ENCODE results near the gene NBL1. TPM values are rescaled to one million over a fixed set of nuclear protein-coding genes. Genes with fewer than 3 reads are reported as not detected.
"Not testable (repeated sequence)": the region's sequence is repeated elsewhere in the genome, so short reads cannot be mapped to it uniquely, and the experiment has no call there.

Gene NBL1
- total and polyA plus RNA-seq, 4 donors, result 0.72 to 4.4 (median 1.7) TPM

DNA sequence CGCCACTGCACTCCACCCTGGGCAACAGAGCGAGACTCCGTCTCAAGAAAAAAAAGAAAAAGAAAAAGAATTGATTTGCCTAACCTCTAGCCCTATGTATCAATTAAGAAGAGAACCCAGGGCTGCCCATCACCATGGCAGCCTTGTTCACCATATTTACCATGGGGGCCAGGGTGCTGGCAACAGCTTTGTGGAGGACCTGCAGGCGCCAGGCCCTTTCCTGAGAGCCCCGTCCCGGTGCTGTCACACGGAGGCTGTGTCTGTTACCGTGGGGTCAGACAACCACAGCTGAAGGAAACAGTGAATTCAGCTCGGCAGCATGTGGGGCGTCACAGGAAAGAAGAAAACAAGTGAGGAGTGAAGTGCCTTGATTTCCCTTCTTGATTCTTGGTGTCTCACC lies 6.5 kb upstream of the NBL1 start:
- WGBS, result 94% methylated on average over 10 of the region's 10 CpGs
- H3K36me3 ChIP-seq (ENCODE audit: control insufficient read depth in 4 of 4, insufficient read depth in 3 of 4, low read depth in 1 of 4, low read length in 3 of 4), result no peaks in the 10 kb centered on the region
- H3K4me3 ChIP-seq (ENCODE audit: low read depth in 1 of 3, low read length in 3 of 3), result no peak overlapping the region
- no peak for DNase-seq (ENCODE audit: low spot score)
- no peak for TF ChIP-seq SP1 (IDR thresholded peaks at IDR 0.05)
- TF ChIP-seq RXRA (IDR thresholded peaks at IDR 0.05), result no peak
- TF ChIP-seq, protein P1, sequence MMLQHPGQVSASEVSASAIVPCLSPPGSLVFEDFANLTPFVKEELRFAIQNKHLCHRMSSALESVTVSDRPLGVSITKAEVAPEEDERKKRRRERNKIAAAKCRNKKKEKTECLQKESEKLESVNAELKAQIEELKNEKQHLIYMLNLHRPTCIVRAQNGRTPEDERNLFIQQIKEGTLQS (IDR thresholded peaks at IDR 0.05), result no peak
- no peak for TF ChIP-seq GABPA (IDR thresholded peaks at IDR 0.05 in 1 of 2, conservative IDR thresholded peaks at IDR 0.05 in 1 of 2)
- TF ChIP-seq FOXA2 (IDR thresholded peaks at IDR 0.05), result no peak
- TF ChIP-seq TAF1 (conservative IDR thresholded peaks at IDR 0.05), result no peak
- no peak for TF ChIP-seq EGR1 (IDR thresholded peaks at IDR 0.05; ENCODE audit: low read depth in 2 of 2)
- TF ChIP-seq, protein P2, sequence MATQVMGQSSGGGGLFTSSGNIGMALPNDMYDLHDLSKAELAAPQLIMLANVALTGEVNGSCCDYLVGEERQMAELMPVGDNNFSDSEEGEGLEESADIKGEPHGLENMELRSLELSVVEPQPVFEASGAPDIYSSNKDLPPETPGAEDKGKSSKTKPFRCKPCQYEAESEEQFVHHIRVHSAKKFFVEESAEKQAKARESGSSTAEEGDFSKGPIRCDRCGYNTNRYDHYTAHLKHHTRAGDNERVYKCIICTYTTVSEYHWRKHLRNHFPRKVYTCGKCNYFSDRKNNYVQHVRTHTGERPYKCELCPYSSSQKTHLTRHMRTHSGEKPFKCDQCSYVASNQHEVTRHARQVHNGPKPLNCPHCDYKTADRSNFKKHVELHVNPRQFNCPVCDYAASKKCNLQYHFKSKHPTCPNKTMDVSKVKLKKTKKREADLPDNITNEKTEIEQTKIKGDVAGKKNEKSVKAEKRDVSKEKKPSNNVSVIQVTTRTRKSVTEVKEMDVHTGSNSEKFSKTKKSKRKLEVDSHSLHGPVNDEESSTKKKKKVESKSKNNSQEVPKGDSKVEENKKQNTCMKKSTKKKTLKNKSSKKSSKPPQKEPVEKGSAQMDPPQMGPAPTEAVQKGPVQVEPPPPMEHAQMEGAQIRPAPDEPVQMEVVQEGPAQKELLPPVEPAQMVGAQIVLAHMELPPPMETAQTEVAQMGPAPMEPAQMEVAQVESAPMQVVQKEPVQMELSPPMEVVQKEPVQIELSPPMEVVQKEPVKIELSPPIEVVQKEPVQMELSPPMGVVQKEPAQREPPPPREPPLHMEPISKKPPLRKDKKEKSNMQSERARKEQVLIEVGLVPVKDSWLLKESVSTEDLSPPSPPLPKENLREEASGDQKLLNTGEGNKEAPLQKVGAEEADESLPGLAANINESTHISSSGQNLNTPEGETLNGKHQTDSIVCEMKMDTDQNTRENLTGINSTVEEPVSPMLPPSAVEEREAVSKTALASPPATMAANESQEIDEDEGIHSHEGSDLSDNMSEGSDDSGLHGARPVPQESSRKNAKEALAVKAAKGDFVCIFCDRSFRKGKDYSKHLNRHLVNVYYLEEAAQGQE (IDR thresholded peaks at IDR 0.05), result no peak
- TF ChIP-seq FOXA1 (IDR thresholded peaks at IDR 0.05), result no peak
- TF ChIP-seq NR2F2 (IDR thresholded peaks at IDR 0.05), result no peak
- TF ChIP-seq, protein P3, sequence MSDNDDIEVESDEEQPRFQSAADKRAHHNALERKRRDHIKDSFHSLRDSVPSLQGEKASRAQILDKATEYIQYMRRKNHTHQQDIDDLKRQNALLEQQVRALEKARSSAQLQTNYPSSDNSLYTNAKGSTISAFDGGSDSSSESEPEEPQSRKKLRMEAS (IDR thresholded peaks at IDR 0.05), result no peak
- no peak for TF ChIP-seq CTCF (IDR thresholded peaks at IDR 0.05; ENCODE audit: low read depth, low read length, missing input control)
- TF ChIP-seq YY1 (IDR thresholded peaks at IDR 0.05), result no peak
- TF ChIP-seq RAD21 (IDR thresholded peaks at IDR 0.05), result no peak
- no peak for TF ChIP-seq HNF4A (conservative IDR thresholded peaks at IDR 0.05)
- H3K9me3 ChIP-seq (ENCODE audit: control insufficient read depth in 4 of 4, low read length in 3 of 4), result no peaks in the 10 kb centered on the region
- H3K27me3 ChIP-seq (ENCODE audit: control insufficient read depth in 4 of 4, insufficient read depth in 4 of 4, low read length in 3 of 4), result peaks cover 0 to 4% (median 0%) of the 10 kb centered on the region in 4 donors
- no peak overlapping the region for H3K9ac ChIP-seq (ENCODE audit: low read depth in 1 of 2, low read length in 2 of 2)
- no peak overlapping the region for H3K27ac ChIP-seq (ENCODE audit: low read depth in 1 of 2, low read length in 2 of 2)
- H3K4me1 ChIP-seq (ENCODE audit: control insufficient read depth in 4 of 4, insufficient read depth in 4 of 4, low read length in 3 of 4), result no peaks in the 10 kb centered on the region

DNA sequence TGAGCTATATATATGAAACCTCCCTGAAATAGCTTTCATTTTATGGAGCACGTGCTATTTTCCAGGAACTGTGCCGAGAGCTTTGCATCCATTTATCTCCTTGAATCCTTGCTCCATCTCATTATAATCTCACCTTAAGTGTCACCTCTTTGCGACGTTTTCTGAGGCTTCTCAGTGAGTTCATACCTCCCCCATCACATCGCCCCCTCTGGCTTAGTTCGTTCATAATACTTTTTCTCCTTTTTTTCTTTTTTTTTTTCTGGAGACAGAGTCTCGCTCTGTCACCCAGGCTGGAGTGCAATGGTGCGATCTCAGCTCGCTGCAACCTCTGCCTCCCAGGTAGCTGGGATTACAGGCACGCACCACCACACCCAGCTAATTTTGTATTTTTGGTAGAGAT lies 4.9 kb upstream of the NBL1 start:
- H3K27ac ChIP-seq (ENCODE audit: low read depth in 1 of 2, low read length in 2 of 2); H3K27me3 ChIP-seq (ENCODE audit: control insufficient read depth in 4 of 4, insufficient read depth in 4 of 4, low read length in 3 of 4): not testable (repeated sequence)
- 80% methylated on average over 10 of the region's 10 CpGs for WGBS

More for the DNA sequence above, 4.9 kb upstream of the NBL1 start:
- H3K4me1 ChIP-seq (ENCODE audit: control insufficient read depth in 4 of 4, insufficient read depth in 4 of 4, low read length in 3 of 4); H3K36me3 ChIP-seq (ENCODE audit: control insufficient read depth in 4 of 4, insufficient read depth in 3 of 4, low read depth in 1 of 4, low read length in 3 of 4); DNase-seq (ENCODE audit: low spot score); H3K9ac ChIP-seq (ENCODE audit: low read depth in 1 of 2, low read length in 2 of 2); H3K9me3 ChIP-seq (ENCODE audit: control insufficient read depth in 4 of 4, low read length in 3 of 4); H3K4me3 ChIP-seq (ENCODE audit: low read depth in 1 of 3, low read length in 3 of 3): not testable (repeated sequence)
